Loucy (cell line): Measurements from ENCODE around the gene BTN1A1.

Experiments used
- CTCF ChIP-seq: fragments of 200-600 bp; sonication (generic); conservative IDR thresholded peaks from 2 replicates; pipeline ENCODE4 v1.5.1; 2014; ENCODE audit warnings: mild to moderate bottlenecking, antibody characterized with exemption, low read length
- EZH2phosphoT487 ChIP-seq: fragments of 200-600 bp; IDR thresholded peaks from 2 replicates; pipeline ENCODE4 v1.6.1; 2018; ENCODE audit warnings: antibody characterized with exemption, mild to moderate bottlenecking, moderate library complexity, borderline replicate concordance

DNA sequence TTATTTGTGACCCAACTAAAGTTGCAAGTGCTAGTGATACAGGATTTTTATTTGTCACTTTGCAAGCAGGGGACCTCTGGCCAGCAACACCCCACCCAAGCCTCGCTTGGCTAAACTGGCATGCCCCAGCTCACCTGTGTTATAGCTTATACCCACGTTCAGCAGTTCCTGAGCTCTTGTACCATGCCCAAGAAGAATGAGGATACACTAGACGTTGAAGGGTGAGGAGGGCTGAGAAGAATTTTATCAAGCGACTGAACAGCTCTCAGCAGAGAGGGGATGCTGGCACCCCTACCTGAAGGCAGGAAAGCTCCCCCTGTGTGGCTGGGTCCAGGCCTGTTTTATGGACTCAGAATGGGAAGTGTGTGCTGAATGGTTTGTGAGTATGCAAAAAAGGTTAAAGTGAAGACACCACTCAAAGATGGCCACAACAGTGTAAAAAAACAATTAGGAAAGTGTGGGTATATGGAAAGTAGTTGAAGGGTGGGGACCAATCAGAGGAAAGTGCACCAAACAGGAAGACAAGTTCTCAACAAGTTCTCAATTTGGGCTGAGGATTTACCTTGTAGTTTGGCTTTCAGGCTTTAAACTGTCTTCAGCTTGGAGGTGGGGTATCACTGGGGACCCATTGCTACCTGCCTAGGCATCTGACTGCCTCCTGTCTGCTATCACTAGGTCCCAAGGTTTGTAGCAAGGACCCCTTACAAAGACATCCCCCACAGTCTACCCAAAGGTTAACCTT is 27.4 kb upstream of the BTN1A1 start:
- no peak for TF ChIP-seq CTCF
- no peak for TF ChIP-seq EZH2phosphoT487
